ENCODE results near the gene KERA.
"Not testable (repeated sequence)": the region's sequence is repeated elsewhere in the genome, so short reads cannot be mapped to it uniquely, and the experiment has no call there.

The KERA gene

GRCh38 chr12:91057368-91058165, at the start of gene KERA:
TSS of gene KERA (minus strand) at chr12:91058024. CDS start at chr12:91056281, 1,743 bp downstream.
- no peak for DNase-seq

- DNase-seq, result no peak
Observed at GRCh38 chr12:91106283-91106682, 48.5 kb upstream of the KERA start.

- DNase-seq, result no peak
Observed at GRCh38 chr12:91105807-91106206, 48.0 kb upstream of the KERA start.

- no peak for DNase-seq
Observed at GRCh38 chr12:91104812-91105466, 47.1 kb upstream of the KERA start.

- DNase-seq, result no peak
Observed at GRCh38 chr12:91103624-91104023, 45.8 kb upstream of the KERA start.

GRCh38 chr12:91103101-91103500, 45.3 kb upstream of the KERA start:
- no peak for DNase-seq

- DNase-seq, result no peak
Observed at GRCh38 chr12:91100906-91101305, 43.1 kb upstream of the KERA start.

- DNase-seq, result no peak
Observed at GRCh38 chr12:91099836-91100235, 42.0 kb upstream of the KERA start.

- DNase-seq, result no peak
Observed at GRCh38 chr12:91099341-91099740, 41.5 kb upstream of the KERA start.

- no peak for DNase-seq
Observed at GRCh38 chr12:91098941-91099340, 41.1 kb upstream of the KERA start.

- DNase-seq, result no peak
Observed at GRCh38 chr12:91098461-91098860, 40.6 kb upstream of the KERA start.

GRCh38 chr12:91094957-91095356, 37.1 kb upstream of the KERA start:
- DNase-seq, result no peak

GRCh38 chr12:91094032-91094662, 36.3 kb upstream of the KERA start:
- no peak for DNase-seq

GRCh38 chr12:91093341-91093740, 35.5 kb upstream of the KERA start:
- no peak for DNase-seq

- DNase-seq, result no peak
Observed at GRCh38 chr12:91091916-91092715, 34.3 kb upstream of the KERA start.

GRCh38 chr12:91089953-91090352, 32.1 kb upstream of the KERA start:
- DNase-seq, result not testable (repeated sequence)

- no peak for DNase-seq
Observed at GRCh38 chr12:91080041-91080440, 22.2 kb upstream of the KERA start.

- no peak for DNase-seq
Observed at GRCh38 chr12:91078501-91078900, 20.7 kb upstream of the KERA start.

- no peak for DNase-seq
Observed at GRCh38 chr12:91077228-91077954, 19.6 kb upstream of the KERA start.

- no peak for DNase-seq
Observed at GRCh38 chr12:91074851-91075250, 17.0 kb upstream of the KERA start.

GRCh38 chr12:91074154-91074709, 16.4 kb upstream of the KERA start:
- no peak for DNase-seq

GRCh38 chr12:91073426-91073825, 15.6 kb upstream of the KERA start:
- no peak for DNase-seq
